HEK293T (cell line): Measurements from ENCODE around the gene C14orf132.

Experiments used
- BHLHE40 ChIP-seq: fragments of 450-650 bp; IDR thresholded peaks from 2 replicates; pipeline ENCODE4 v1.6.1; 2016; ENCODE audit warnings: mild to moderate bottlenecking, moderate library complexity, borderline replicate concordance
- ELF4 ChIP-seq: fragments of 450-650 bp; IDR thresholded peaks from 2 replicates; pipeline ENCODE4 v1.6.1; 2017; ENCODE audit warnings: antibody characterized with exemption
- FOXA1 ChIP-seq: fragments of 450-650 bp; IDR thresholded peaks from 2 replicates; pipeline ENCODE4 v1.6.1; 2016; ENCODE audit warnings: mild to moderate bottlenecking
- LEF1 ChIP-seq: fragments of 450-650 bp; IDR thresholded peaks from 2 replicates; pipeline ENCODE4 v1.6.1; 2017; ENCODE audit warnings: mild to moderate bottlenecking, borderline replicate concordance
- SP1 ChIP-seq: fragments of 450-650 bp; IDR thresholded peaks from 2 replicates; pipeline ENCODE4 v1.6.1; 2017

GRCh38 chr14:96011607-96012006 lies 27.6 kb upstream of the C14orf132 start:
- TF ChIP-seq FOXA1 (no peak), LEF1 (no peak), ELF4 (no peak), BHLHE40 (no peak), SP1 (no peak)
